Activated CD8-positive, alpha-beta memory T cell treated with anti-CD3 and anti-CD28 coated beads, Interleukin-2, amount 50 U/mL, for 1 hour (primary cell): ENCODE measurements around the gene BRMS1.

Source experiments
- DNase-seq: peaks from one replicate; pipeline ENCODE4 v3.0.0-alpha.2; 2020; ENCODE audit errors: extremely low read depth

Gene BRMS1

DNA sequence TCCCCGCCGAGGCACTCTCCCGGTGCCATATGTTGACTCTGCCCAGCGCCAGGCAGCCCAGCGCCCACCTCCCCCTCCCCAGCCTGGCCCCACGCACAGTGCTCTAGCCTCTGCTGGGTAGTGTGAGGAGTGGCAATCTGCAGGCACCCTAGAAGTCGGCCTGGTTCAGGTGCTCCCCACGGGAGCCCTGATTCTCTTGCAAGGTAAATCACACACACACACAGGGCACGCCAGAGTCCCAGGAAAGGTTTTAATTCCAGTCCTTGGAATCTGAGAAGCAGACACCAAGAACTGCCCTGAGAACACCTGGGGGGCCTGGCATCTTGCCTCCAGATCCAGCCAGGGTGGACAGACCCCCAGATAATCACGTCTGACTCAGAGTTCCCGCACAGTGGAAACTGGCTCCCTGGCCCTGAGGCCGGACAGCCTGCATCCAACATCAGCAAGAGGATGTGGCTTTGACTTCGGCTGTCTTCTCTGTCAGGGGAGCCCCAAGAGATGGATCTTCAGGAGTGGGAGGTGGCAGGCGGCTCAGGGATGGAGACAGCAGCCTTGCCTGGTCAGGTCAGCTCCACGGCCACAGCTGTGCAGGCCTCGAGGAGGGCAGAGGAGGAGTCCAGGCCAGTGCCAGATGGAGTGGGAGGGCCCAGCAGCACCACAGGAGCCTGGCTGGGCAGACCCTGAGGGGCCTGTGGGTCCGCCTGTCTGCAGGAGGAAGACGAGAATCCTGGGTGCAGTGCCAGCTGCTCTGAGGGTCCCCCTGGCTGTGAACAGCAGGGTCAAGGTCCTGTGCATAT lies 7.6 kb downstream of the BRMS1 start:
- no peak for DNase-seq

DNA sequence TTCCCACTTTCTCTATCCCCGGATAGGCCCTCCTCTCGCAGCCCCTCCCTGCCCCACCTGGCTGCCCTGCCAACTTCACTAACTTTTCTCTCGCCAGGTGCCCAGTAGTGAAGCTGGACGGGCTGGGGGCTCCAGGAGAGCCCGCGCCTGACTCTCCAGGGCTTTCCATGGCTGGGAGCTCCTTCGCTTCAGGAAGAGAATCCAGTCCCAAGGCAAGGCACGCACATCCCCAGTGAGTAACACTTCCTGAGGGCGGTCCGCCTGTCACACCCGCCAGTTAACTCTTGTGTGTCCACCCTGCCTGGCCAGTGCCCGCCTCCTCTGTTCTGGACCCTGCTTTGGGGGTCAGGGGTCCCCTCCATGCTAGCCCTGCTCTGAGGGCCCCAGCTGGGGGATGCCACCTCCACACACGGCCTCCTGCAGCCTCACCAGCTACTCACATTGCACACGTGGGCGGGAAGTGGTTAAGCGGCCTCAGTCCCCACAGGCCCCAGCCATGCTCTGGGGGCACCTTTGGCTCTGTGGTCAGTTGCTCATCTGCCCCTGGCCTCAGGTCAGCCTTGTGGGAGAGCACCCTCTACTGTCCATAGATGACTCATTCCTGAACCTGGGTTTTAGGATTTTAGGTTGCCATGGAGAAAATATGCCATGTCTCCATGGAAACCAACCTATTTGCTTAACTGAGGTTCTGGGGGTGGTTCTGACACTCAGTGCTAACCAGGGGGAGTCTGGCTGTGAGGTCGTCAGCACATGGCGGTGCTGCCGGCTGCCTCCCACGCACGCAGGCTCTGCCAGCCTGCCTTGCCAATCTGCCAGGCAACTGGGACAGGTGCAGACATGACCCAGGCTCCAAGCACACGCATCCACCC lies 8.4 kb downstream of the BRMS1 start, which contains the start of gene RIN1:
Gene RIN1, minus strand, starts transcription at position 201 of the 869 bp plus-strand sequence. Its CDS starts 32 bp downstream, at position 169.
- no peak for DNase-seq

- no peak for DNase-seq
Measured at GRCh38 chr11:66335531-66336233, 9.2 kb downstream of the BRMS1 start.

- DNase-seq: no peak
Measured at GRCh38 chr11:66334605-66335442, 10.1 kb downstream of the BRMS1 start.

- DNase-seq: no peak
Measured at GRCh38 chr11:66333896-66334604, 10.9 kb downstream of the BRMS1 start.

DNA sequence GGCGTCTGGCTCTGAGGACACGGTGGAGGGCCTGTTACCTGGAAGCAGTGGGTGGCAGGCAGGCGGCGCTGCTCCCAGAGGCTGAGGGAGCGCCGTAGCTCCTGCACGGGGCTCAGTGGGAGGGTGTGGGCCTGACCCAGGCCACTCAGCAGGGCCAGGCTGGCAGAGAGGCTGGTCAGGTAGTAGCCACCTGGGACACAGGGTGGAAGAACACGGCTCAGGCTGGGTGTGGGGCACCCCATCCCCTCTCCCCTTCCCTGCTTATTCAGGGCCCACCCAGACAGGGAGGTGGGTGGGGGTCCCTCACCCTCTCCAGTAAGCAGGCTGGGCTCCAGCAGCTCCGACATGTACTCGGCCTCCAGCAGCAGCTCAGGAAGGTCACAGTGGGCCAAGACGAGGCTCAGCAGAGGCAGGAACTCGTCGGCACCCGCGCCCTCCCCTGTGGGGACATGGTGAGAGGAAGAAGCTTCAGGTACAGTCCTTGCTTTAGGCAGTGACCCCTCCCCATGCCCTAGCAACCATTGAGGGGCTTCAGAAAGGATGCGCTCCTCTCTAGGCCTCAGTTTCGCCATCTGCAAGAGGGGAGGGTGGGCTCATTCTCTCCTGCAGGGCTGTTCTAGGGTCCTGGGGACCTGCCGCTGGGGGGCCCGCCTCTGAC lies 11.6 kb downstream of the BRMS1 start:
- no peak for DNase-seq

DNA sequence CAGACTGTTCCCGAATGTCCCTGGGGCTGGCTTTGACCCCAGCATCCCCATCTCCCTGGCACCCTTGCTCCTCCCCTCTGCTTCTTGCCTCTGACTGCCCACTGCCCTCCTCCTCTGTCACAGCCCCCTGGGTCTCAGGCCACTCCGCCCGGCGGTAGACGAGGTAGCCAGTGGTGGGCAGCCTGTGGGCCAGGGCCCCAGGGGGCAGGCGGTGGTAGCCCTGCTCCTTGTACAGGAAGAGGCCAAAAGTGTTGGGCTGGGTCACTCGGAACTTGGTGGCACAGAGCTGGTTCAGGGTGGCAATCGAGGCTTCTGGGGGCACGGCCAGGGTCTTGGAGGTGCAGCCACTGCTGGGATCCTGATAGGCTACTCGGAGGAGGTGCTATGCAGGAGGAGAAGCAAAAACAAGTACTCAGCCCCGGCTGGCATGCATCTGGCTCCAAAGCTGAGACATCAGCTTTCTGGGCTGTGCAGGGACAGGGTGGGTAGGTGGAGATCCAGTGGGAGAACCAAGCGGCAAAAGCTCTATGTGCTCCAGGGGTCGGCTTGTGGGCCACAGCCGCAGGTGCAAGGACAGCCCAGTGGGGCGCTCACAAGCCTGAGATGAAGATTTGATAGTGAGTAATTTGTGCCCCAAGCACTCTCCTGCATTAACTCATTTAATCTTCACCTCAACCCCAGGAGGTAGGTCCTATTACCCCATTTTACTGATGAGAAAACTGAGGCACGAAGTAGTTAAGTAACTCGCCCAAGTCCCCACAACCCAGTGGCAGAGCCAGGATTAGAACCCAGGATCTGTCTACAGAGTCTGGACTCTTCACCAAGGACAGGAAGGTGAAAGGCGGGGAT lies 12.3 kb downstream of the BRMS1 start:
- no peak for DNase-seq

DNA sequence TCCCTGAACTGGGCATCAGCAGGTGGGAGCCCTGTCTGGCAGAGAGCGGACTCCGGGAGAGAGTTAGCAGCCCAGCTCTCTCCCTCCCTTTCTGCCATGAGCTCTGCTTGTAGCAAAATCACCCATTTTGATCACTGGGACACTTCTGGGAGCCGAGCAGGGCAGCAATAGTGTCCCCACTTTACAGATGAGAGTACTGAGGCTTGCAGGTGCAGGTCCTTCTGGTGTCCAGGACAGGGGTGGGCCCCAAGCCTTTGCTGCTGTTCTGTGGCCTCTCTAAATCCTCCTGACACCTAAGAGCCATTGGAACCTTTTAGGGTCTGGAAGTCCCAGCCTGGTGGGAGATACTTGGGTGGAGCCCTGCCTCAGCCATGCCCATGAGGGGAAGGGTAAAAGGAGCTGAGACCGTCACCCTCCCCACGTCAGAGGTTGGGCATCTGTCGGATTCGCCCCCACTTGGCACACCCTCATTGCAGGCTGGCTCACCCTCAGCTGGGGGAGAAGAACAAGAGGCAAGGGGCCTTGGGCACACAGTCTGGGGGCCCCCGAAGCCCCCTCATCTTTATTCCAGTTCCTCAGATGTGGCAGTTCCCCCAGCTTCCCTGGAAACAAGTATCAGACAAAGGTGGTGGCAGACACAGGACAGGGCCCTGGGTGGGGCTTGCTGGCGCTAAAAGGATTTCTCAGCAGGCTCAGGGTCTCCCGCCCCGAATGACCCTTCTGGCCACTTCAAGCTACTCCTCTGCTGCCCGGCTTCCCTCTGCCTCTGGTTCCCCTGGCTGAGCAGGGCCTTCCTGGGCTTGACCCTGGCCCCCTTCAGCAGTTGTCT lies 13.1 kb downstream of the BRMS1 start:
- DNase-seq: no peak

DNA sequence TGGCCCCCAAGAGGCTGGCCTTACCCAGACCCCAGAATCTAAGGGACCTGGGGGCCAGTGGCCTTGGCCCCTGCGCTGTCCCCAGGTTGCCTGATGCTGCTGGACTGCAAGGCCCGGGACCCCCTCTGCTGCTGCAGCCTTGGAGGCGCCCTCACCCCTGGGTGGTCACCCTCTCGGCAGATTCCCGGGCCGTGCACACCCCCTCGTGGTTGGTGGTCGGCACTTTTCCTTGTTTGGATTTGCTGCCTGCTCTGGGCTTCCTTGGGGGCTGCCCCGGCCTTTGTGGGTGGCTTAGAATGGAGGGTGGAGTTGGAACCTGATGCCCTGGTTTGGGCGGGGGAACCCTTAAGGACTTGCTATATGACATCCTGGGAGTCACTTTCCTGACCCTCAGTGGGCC lies 14.0 kb downstream of the BRMS1 start:
- no peak for DNase-seq

DNA sequence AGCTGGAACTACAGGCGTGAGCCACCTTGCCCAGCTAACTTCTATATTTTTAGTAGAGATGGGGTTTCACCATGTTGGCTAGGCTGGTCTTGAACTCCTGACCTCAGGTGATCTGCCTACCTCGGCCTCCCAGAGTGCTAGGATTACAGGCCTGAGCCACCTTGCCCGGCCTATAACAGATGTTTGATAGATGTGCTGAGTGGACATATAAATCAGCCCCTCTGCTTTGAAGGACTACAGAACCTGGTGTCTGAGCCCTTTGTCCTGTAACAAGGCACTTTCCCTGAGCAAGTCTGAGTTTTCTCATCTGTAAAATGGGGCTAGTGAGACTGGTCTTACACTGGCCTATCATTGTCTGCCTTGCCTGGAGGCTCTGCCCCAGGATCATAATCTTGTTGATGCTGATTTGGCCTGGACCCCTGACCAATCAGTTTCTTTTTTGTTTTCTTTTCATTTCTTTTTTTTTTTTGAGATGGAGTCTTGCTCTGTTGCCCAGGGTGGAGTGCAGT lies 15.7 kb downstream of the BRMS1 start:
- DNase-seq: no peak

- DNase-seq: no peak
Measured at GRCh38 chr11:66328302-66329144, 16.4 kb downstream of the BRMS1 start.

DNA sequence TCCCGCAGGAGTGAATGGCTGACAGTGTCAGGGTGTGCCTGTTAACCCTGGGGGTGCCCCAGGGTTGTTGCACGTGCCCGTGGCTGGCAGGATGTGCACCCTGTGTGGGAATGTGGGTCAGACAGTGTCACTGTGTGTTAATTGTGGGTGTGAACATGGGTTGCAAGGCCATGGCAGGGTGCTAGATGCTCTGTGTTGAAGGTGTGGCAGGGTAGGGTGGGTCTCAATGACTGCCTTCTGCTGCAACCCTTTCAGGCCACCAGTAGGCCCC lies 16.9 kb downstream of the BRMS1 start:
- DNase-seq: no peak

DNA sequence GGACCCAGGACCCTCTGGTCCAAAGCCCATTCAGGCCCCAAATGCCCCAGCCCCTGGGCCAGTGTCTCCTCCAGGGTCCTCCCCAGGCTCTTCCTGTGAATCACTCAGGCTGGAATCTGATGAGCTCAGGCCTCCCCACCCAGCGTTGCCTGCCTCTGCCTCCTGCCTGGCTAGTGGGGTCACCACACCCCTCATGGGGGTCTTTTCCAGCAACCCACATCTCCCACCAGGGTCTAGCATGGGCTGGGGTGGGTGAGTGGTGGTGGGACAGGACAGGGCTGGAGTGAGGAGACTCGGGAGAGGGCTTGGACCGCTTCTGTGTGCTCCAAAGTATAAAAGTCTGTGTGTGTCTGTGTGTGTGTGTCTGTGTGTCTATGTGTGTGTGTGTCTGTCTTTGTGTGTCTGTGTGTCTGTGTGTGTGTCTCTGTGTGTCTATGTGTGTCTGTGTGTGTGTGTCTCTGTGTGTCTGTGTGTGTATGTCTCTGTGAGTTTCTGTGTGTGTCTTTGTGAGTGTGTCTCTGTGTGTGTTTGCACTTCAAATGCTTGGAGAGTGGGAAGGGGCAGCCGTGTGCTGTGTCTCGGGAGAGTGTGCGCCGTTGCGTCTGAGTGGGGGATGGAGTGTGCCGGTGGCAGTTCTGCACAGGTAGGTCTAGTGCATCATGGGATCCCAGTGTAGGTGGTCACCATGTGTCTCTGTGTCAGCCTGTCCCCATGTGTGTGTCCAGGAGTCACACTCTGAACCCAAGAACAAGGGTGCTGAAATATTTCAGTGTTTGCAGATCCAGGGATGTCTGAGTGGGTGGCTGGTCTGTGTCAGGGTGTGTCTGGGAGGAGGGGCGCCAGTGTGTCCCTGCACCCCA lies 17.5 kb downstream of the BRMS1 start:
- no peak for DNase-seq

DNA sequence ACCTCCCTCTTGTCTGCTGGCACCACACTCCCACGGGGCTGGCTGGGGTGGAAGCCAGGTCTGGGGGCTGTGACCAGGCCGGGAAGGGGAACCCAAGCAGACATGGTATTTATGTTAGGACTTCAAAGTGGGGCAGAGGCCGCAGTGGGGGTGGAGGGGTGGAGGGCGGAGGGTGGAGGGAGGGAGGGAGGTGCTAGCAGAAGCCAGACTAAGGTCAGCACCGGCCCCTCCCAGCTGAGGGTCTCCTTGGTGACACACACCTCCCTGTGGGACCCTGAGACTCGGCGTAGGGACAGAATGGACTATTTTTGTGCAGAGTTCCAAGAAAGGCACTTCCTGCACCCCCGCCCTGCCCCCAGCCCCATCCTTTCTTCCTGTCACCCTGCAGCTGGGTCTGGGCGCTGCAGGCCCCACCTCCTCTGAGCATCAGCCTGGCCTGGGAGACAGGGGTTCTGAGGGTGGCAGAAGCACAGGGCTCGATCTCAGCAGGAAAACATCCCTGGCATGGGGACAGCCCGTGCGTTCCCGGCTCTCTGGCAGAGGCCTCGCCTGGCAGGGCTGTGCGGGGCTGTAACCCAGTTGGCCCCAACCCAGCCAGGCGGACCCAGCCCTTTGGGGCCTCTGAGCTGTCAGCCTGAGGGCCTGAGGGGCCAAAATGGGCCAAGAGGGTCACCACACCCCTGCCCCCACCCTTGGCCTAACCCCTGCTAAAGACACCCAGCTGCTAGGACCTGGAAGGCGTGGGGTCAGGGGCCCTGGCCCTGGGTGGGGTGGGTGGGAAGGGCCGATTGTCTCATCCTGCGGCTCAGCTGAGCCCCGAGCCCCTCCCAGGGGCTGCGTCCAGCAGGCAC lies 18.4 kb downstream of the BRMS1 start:
- DNase-seq: no peak

DNA sequence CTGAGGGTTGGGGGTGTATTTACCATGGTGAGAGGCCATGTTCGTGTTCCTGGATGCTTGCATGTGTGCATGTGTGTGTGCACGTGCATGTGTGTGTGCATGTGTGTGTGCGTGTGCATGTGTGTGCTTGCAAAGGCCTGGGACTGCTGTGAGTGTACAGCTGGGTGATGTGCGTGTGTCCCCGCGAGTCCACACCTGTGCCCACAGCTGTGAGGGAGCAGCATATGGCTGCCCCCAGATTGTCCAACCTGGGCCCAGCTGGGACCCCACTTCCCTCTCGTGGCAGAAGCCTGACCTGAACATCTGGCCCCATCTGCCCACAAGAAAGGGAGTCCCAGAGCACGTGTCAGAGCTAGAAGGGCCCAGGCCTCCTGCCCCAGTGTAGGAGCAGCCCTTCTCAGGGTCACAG lies 19.6 kb downstream of the BRMS1 start:
- no peak for DNase-seq

- DNase-seq: no peak
Measured at GRCh38 chr11:66324664-66325063, 20.2 kb downstream of the BRMS1 start.
